Measurements from ENCODE around the gene PTPRE.
A peak's percentile ranks its signal among the peaks of the same experiment; 100 is the strongest.

PTPRE gene

DNA sequence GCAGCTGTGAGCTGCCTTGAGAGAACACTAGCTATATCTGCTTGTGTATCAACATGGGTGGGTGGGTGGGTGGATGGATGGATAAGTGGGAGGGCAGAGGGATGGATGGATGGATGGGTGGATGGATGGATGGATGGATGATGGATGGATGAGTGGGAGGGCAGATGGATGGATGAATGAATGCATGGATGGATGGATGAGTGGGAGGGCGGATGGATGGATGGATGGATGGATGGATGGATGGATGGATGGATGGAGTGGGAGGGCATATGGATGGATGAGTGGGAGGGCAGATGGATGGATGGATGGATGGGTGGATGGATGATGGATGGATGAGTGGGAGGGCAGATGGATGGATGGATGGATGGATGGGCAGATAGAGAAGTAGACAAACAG, 143.2 kb downstream of the PTPRE start:
- Histone ChIP-seq H3K36me3 (ENCODE audit: control insufficient read depth, low read length) (peaks cover 22% of the 10 kb centered on the region), H4K20me1 (ENCODE audit: control insufficient read depth, insufficient read depth, low read depth, low read length) (no peaks in the 10 kb centered on the region), H3K27me3 (ENCODE audit: control insufficient read depth, low read length) (no peaks in the 10 kb centered on the region), H3K27ac (ENCODE audit: low read depth, low read length) (no peak overlapping the region), H3K4me2 (ENCODE audit: low read length) (peak overlapping the region; percentile 49; the same call in 1 of the 2 replicates), H3K4me1 (ENCODE audit: control insufficient read depth, low read length) (peaks cover 58% of the 10 kb centered on the region), H3F3A (ENCODE audit: control insufficient read depth, insufficient read depth) (peaks cover 6% of the 10 kb centered on the region), H3K9me3 (ENCODE audit: control insufficient read depth, insufficient read depth, low read length) (no peaks in the 10 kb centered on the region), H3K79me2 (ENCODE audit: control insufficient read depth, low read length) (peaks cover 28% of the 10 kb centered on the region), H3K9me2 (replicated peaks; ENCODE audit: control insufficient read depth, low read length) (no peaks in the 10 kb centered on the region), H3K4me3 (ENCODE audit: low read length) (no peak overlapping the region)
- TF ChIP-seq, protein P1, sequence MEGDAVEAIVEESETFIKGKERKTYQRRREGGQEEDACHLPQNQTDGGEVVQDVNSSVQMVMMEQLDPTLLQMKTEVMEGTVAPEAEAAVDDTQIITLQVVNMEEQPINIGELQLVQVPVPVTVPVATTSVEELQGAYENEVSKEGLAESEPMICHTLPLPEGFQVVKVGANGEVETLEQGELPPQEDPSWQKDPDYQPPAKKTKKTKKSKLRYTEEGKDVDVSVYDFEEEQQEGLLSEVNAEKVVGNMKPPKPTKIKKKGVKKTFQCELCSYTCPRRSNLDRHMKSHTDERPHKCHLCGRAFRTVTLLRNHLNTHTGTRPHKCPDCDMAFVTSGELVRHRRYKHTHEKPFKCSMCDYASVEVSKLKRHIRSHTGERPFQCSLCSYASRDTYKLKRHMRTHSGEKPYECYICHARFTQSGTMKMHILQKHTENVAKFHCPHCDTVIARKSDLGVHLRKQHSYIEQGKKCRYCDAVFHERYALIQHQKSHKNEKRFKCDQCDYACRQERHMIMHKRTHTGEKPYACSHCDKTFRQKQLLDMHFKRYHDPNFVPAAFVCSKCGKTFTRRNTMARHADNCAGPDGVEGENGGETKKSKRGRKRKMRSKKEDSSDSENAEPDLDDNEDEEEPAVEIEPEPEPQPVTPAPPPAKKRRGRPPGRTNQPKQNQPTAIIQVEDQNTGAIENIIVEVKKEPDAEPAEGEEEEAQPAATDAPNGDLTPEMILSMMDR (IDR thresholded peaks at IDR 0.05; ENCODE audit: low read depth, low read length, poor library complexity, severe bottlenecking): no peak
- no peak for TF ChIP-seq EZH2phosphoT487 (IDR thresholded peaks at IDR 0.05; ENCODE audit: borderline replicate concordance, low read length)

DNA sequence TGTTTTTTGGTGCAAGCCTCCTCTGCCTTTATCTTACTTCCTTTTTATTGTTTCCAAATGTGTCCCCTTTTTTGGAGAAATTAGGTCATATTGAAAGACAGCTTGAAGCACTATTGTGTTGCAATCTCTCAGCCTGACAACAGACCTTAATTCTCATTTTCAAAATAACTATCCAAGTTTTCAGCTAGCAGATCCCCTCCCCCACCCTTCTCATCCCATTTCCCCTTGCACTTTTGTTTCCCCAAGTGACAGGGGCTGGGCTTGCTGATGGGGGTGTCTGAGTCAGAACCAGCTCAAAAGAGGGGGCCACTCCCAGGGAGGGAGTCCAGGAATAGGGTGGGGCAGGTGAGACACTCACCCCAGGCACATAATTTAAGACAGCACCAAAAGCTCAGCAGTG, 144.0 kb downstream of the PTPRE start:
- no peaks in the 10 kb centered on the region for H3K9me3 ChIP-seq (ENCODE audit: control insufficient read depth, insufficient read depth, low read length)
- no peaks in the 10 kb centered on the region for H4K20me1 ChIP-seq (ENCODE audit: control insufficient read depth, insufficient read depth, low read depth, low read length)
- peaks cover 28% of the 10 kb centered on the region for H3K79me2 ChIP-seq (ENCODE audit: control insufficient read depth, low read length)
- H3F3A ChIP-seq (ENCODE audit: control insufficient read depth, insufficient read depth): peaks cover 6% of the 10 kb centered on the region
- 0 out of 2 replicates have a peak overlapping the region, but pooled peaks have one; percentile 24 for H3K4me3 ChIP-seq (ENCODE audit: low read length)
- H3K27ac ChIP-seq (ENCODE audit: low read depth, low read length): no peak overlapping the region
- no peak for TF ChIP-seq EZH2phosphoT487 (IDR thresholded peaks at IDR 0.05; ENCODE audit: borderline replicate concordance, low read length)
- TF ChIP-seq, protein P1 (IDR thresholded peaks at IDR 0.05; ENCODE audit: low read depth, low read length, poor library complexity, severe bottlenecking): no peak
- H3K4me1 ChIP-seq (ENCODE audit: control insufficient read depth, low read length): peaks cover 58% of the 10 kb centered on the region
- H3K27me3 ChIP-seq (ENCODE audit: control insufficient read depth, low read length): no peaks in the 10 kb centered on the region
- no peaks in the 10 kb centered on the region for H3K9me2 ChIP-seq (replicated peaks; ENCODE audit: control insufficient read depth, low read length)
- H3K4me2 ChIP-seq (ENCODE audit: low read length): peak overlapping the region; percentile 49
- H3K36me3 ChIP-seq (ENCODE audit: control insufficient read depth, low read length): peaks cover 22% of the 10 kb centered on the region

DNA sequence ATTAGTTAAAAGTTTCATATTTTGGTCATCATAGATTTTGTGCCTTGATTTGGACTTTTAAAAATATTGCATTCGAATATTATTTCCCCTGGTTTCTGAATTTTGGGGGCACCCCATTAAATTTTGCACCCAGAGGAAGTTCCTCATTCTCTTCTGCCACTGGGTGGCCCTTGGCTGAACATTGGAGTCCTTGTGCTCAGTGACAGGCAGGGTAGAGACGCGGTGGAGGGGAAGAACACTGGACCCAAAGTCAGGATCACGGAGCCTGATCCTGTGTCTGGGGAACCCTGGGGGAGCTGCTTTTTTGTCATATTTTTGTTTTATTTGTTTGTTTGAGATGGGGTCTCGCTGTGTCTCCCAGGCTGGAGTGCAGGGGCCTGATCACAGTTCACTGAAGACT, 144.6 kb downstream of the PTPRE start:
- Histone ChIP-seq H3K4me2 (ENCODE audit: low read length) (no peak overlapping the region), H3K79me2 (ENCODE audit: control insufficient read depth, low read length) (peaks cover 28% of the 10 kb centered on the region), H3K9me3 (ENCODE audit: control insufficient read depth, insufficient read depth, low read length) (no peaks in the 10 kb centered on the region), H3K4me1 (ENCODE audit: control insufficient read depth, low read length) (peaks cover 57% of the 10 kb centered on the region), H3K9me2 (replicated peaks; ENCODE audit: control insufficient read depth, low read length) (no peaks in the 10 kb centered on the region), H3K4me3 (ENCODE audit: low read length) (no peak overlapping the region), H3K27me3 (ENCODE audit: control insufficient read depth, low read length) (no peaks in the 10 kb centered on the region), H4K20me1 (ENCODE audit: control insufficient read depth, insufficient read depth, low read depth, low read length) (no peaks in the 10 kb centered on the region), H3K36me3 (ENCODE audit: control insufficient read depth, low read length) (peaks cover 25% of the 10 kb centered on the region), H3F3A (ENCODE audit: control insufficient read depth, insufficient read depth) (peaks cover 6% of the 10 kb centered on the region), H3K27ac (ENCODE audit: low read depth, low read length) (no peak overlapping the region)
- no peak for TF ChIP-seq EZH2phosphoT487 (IDR thresholded peaks at IDR 0.05; ENCODE audit: borderline replicate concordance, low read length)
- TF ChIP-seq, protein P1 (IDR thresholded peaks at IDR 0.05; ENCODE audit: low read depth, low read length, poor library complexity, severe bottlenecking): peak; percentile 21
